Testis (tissue), 3 donors: ENCODE measurements around the gene ALPK1. TPM values are rescaled to one million over a fixed set of nuclear protein-coding genes. Genes with fewer than 3 reads are reported as not detected.

Source experiments
- DNase-seq: peaks from one replicate; pipeline ENCODE4 v3.0.0-alpha.2; 2019
- H3K27ac ChIP-seq, 2 donors: fragments of 200-600 bp; sonication (generic); one replicate each; pipeline ENCODE4 v1.5.1; 2019
- H3K27me3 ChIP-seq: fragments of 200-600 bp; sonication (generic); one replicate; pipeline ENCODE4 v1.5.1; 2019
- H3K36me3 ChIP-seq: fragments of 200-600 bp; sonication (generic); one replicate; pipeline ENCODE4 v1.5.1; 2017; ENCODE audit warnings: low read depth; ENCODE audit errors: missing control alignments
- H3K4me1 ChIP-seq: fragments of 200-600 bp; sonication (generic); one replicate; pipeline ENCODE4 v1.5.1; 2019
- H3K4me3 ChIP-seq, 2 donors: fragments of 200-600 bp; sonication (generic); one replicate each; pipeline ENCODE4 v1.5.1; 2017 to 2019
- H3K9me3 ChIP-seq: fragments of 200-600 bp; sonication (generic); one replicate; pipeline ENCODE4 v1.5.1; 2017
- CTCF ChIP-seq, 3 experiments: fragments of 450-650 bp in 2 of 3; fragments of 200-600 bp in 1 of 3; sonication (generic) in 1 of 3; IDR thresholded peaks; one replicate each; pipeline ENCODE4 v1.5.1; 2016 to 2019; ENCODE audit warnings: antibody characterized with exemption in 3 of 3, mild to moderate bottlenecking in 2 of 3, moderate library complexity in 1 of 3
- POLR2A ChIP-seq: fragments of 450-650 bp; IDR thresholded peaks from one replicate; pipeline ENCODE4 v1.6.1; 2017; ENCODE audit warnings: antibody characterized with exemption, mild to moderate bottlenecking, moderate library complexity
- WGBS, 2 donors: methylation state at CpG; one replicate each; pipeline ENCODE4 v1.1.5; 2018; 5-methylcytosine and 5-hydroxymethylcytosine counted together
- intact Hi-C: fragments of 100-400 bp; cut with DNase I; formaldehyde crosslinking; loops from one replicate; pipeline ENCODE4 v1.15.1; 2023; ENCODE audit warnings: low total_unique reads
- polyA plus RNA-seq: library from polyadenylated mRNA; stranded (reverse); fragments of 350-450 nt; fragmentation: Illumina TruSeq; extraction: RNeasy Lipid Tissue Mini Kit (QIAGEN cat#74804); gene quantifications from one replicate; pipeline ENCODE4 v1.2.3, GENCODE V29; 2014; ENCODE audit warnings: low read depth, low replicate concordance; ENCODE audit not compliant: insufficient read depth
- total RNA-seq, 2 donors: library from RNA; depleted of rRNA; stranded (reverse); fragments of >200 nt; gene quantifications; one replicate each; pipeline ENCODE4 v1.2.3, GENCODE V29; 2016

Gene ALPK1
- total and polyA plus RNA-seq, 3 donors from 2014 or later, result 5.2 to 12.5 (median 9.7) TPM

- H3K4me1 ChIP-seq, result no peaks in the 10 kb centered on the region
These were observed 119.3 kb downstream of the ALPK1 start for GRCh38 chr4:112416464-112416863.

GRCh38 chr4:112418092-112418491, 120.9 kb downstream of the ALPK1 start:
- Histone ChIP-seq H3K4me3 (no peak overlapping the region), H3K9me3 (no peaks in the 10 kb centered on the region), H3K27me3 (no peaks in the 10 kb centered on the region), H3K4me1 (no peaks in the 10 kb centered on the region), H3K27ac (no peak overlapping the region), H3K36me3 (no peaks in the 10 kb centered on the region)
- intact Hi-C loops, result no loop called here
- WGBS, 2 donors, result 70 to 71% methylated on average over 10 of the region's 10 CpGs
- no peak for TF ChIP-seq POLR2A
- TF ChIP-seq CTCF (IDR thresholded peaks at IDR 0.05), result no peak
- DNase-seq, result no peak

More at GRCh38 chr4:112416464-112416863, 119.3 kb downstream of the ALPK1 start:
- H3K27me3 ChIP-seq, result no peaks in the 10 kb centered on the region
- intact Hi-C loops, result no loop called here
- TF ChIP-seq POLR2A (no peak), CTCF (IDR thresholded peaks at IDR 0.05) (no peak)
- H3K4me3 ChIP-seq, result no peak overlapping the region
- no peaks in the 10 kb centered on the region for H3K9me3 ChIP-seq
- no peak for DNase-seq
- no peaks in the 10 kb centered on the region for H3K36me3 ChIP-seq
- H3K27ac ChIP-seq, result no peak overlapping the region
- WGBS, 2 donors, result 91 to 95% methylated on average over 3 of the region's 3 CpGs

- H3K4me3 ChIP-seq, result no peak overlapping the region
- TF ChIP-seq POLR2A (no peak), CTCF (IDR thresholded peaks at IDR 0.05) (no peak)
- H3K4me1 ChIP-seq, result no peaks in the 10 kb centered on the region
- no peak for DNase-seq
- intact Hi-C loops, result no loop called here
- no peaks in the 10 kb centered on the region for H3K36me3 ChIP-seq
- H3K27ac ChIP-seq, result no peak overlapping the region
- no peaks in the 10 kb centered on the region for H3K27me3 ChIP-seq
- no peaks in the 10 kb centered on the region for H3K9me3 ChIP-seq
- WGBS, 2 donors, result 92 to 93% methylated on average over 7 of the region's 7 CpGs
These were observed 124.7 kb downstream of the ALPK1 start for GRCh38 chr4:112421911-112422310.

GRCh38 chr4:112422644-112423043, 125.5 kb downstream of the ALPK1 start:
- Histone ChIP-seq H3K4me3 (no peak overlapping the region), H3K27ac (no peak overlapping the region), H3K27me3 (no peaks in the 10 kb centered on the region), H3K9me3 (no peaks in the 10 kb centered on the region), H3K4me1 (no peaks in the 10 kb centered on the region), H3K36me3 (no peaks in the 10 kb centered on the region)
- intact Hi-C loops, result no loop called here
- WGBS, 2 donors, result 75 to 77% methylated on average over 2 of the region's 2 CpGs
- no peak for TF ChIP-seq POLR2A
- no peak for TF ChIP-seq CTCF (IDR thresholded peaks at IDR 0.05)
- no peak for DNase-seq

GRCh38 chr4:112423591-112423990, 126.4 kb downstream of the ALPK1 start:
- no peaks in the 10 kb centered on the region for H3K4me1 ChIP-seq
- H3K27ac ChIP-seq, result no peak overlapping the region
- TF ChIP-seq CTCF (IDR thresholded peaks at IDR 0.05) (no peak), POLR2A (no peak)
- no peak for DNase-seq
- no peaks in the 10 kb centered on the region for H3K27me3 ChIP-seq
- no peaks in the 10 kb centered on the region for H3K36me3 ChIP-seq
- intact Hi-C loops, result no loop called here
- no peaks in the 10 kb centered on the region for H3K9me3 ChIP-seq
- WGBS, 2 donors, result 96 to 100% methylated on average over 1 of the region's 1 CpG
- H3K4me3 ChIP-seq, result no peak overlapping the region
